ENCODE measurements around the gene PTPRG.
A peak's percentile ranks its signal among the peaks of the same experiment; 100 is the strongest.

PTPRG gene

GRCh38 chr3:61937477-61937876 lies 376.1 kb downstream of the PTPRG start:
- no peak for DNase-seq

GRCh38 chr3:61938878-61939549 lies 377.6 kb downstream of the PTPRG start:
- peak; percentile 5 for DNase-seq

- no peak for DNase-seq
These were observed 378.9 kb downstream of the PTPRG start for GRCh38 chr3:61940236-61940635.

GRCh38 chr3:61943975-61944374 lies 382.6 kb downstream of the PTPRG start:
- no peak for DNase-seq

GRCh38 chr3:61944726-61945125 lies 383.4 kb downstream of the PTPRG start:
- no peak for DNase-seq

GRCh38 chr3:61945657-61946056 lies 384.3 kb downstream of the PTPRG start:
- DNase-seq, result no peak

- DNase-seq, result no peak
These were observed 385.4 kb downstream of the PTPRG start for GRCh38 chr3:61946570-61947324.

- no peak for DNase-seq
These were observed 386.1 kb downstream of the PTPRG start for GRCh38 chr3:61947456-61947855.

GRCh38 chr3:61948699-61949305 lies 387.4 kb downstream of the PTPRG start:
- no peak for DNase-seq

- DNase-seq, result no peak
These were observed 392.7 kb downstream of the PTPRG start for GRCh38 chr3:61954097-61954540.

GRCh38 chr3:61955483-61955882 lies 394.1 kb downstream of the PTPRG start:
- no peak for DNase-seq

GRCh38 chr3:61956236-61956635 lies 394.9 kb downstream of the PTPRG start:
- DNase-seq, result no peak

GRCh38 chr3:61957259-61957658 lies 395.9 kb downstream of the PTPRG start:
- DNase-seq, result no peak

- DNase-seq, result no peak
These were observed 399.6 kb downstream of the PTPRG start for GRCh38 chr3:61960976-61961375.

GRCh38 chr3:61961900-61962299 lies 400.5 kb downstream of the PTPRG start:
- DNase-seq, result no peak

- DNase-seq, result peak; percentile 2
These were observed 403.2 kb downstream of the PTPRG start for GRCh38 chr3:61964566-61964965.

- DNase-seq, result no peak
These were observed 404.4 kb downstream of the PTPRG start for GRCh38 chr3:61965770-61966131.

GRCh38 chr3:61966200-61966599 lies 404.8 kb downstream of the PTPRG start:
- DNase-seq, result no peak

GRCh38 chr3:61967019-61967418 lies 405.6 kb downstream of the PTPRG start:
- no peak for DNase-seq

- DNase-seq, result no peak
These were observed 406.6 kb downstream of the PTPRG start for GRCh38 chr3:61967937-61968336.

GRCh38 chr3:61974662-61975061 lies 413.3 kb downstream of the PTPRG start:
- no peak for DNase-seq

GRCh38 chr3:61975199-61975598 lies 413.8 kb downstream of the PTPRG start:
- DNase-seq, result no peak

GRCh38 chr3:61975936-61976335 lies 414.6 kb downstream of the PTPRG start:
- no peak for DNase-seq

Data from NCI-H2029 treated with DMSO at 0.1 percent for 48 hours (cell line).